ENCODE data around the gene FOXS1. TPM values are rescaled to one million over a fixed set of nuclear protein-coding genes. Genes with fewer than 3 reads are reported as not detected.

The FOXS1 gene
- total RNA-seq, 6 experiments from 2014 or later: 0.15 to 0.31 TPM; not detected in 4

DNA sequence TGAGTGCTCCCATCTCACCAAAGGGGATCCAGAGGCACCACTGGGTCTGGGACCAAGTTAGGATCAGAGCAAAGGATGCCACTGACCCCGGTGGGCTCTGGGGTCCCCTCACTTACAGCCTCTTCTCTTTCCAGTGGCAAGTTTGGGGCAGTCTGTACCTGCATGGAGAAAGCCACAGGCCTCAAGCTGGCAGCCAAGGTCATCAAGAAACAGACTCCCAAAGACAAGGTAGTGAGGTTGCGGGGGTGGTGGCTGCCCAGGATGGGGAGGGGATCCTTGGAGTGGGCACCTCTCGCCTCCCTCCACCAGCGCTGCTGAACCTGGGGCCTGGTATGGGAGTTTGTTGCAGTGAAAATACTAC lies 21.3 kb downstream of the FOXS1 start:
- no peaks in the 10 kb centered on the region for H3K27me3 ChIP-seq
- TF ChIP-seq, protein P1, sequence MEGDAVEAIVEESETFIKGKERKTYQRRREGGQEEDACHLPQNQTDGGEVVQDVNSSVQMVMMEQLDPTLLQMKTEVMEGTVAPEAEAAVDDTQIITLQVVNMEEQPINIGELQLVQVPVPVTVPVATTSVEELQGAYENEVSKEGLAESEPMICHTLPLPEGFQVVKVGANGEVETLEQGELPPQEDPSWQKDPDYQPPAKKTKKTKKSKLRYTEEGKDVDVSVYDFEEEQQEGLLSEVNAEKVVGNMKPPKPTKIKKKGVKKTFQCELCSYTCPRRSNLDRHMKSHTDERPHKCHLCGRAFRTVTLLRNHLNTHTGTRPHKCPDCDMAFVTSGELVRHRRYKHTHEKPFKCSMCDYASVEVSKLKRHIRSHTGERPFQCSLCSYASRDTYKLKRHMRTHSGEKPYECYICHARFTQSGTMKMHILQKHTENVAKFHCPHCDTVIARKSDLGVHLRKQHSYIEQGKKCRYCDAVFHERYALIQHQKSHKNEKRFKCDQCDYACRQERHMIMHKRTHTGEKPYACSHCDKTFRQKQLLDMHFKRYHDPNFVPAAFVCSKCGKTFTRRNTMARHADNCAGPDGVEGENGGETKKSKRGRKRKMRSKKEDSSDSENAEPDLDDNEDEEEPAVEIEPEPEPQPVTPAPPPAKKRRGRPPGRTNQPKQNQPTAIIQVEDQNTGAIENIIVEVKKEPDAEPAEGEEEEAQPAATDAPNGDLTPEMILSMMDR (IDR thresholded peaks at IDR 0.05): no peak
- no peak for TF ChIP-seq POLR2A (IDR thresholded peaks at IDR 0.05)
- intact Hi-C loops (cut with DNase I): loop anchor here in 1 of 2 donors (5.0 kb wide), 1 partner anchor 203 kb away; no protein-coding TSS in a partner anchor
- 100% methylated on average over 2 of the region's 4 CpGs for WGBS (ENCODE audit: insufficient coverage, low coverage, low lambda C conversion rate, missing lambda C conversion rate)
- DNase-seq (no peak), ATAC-seq (no peak)
- no peak overlapping the region for H3K4me3 ChIP-seq
- H3K36me3 ChIP-seq: no peaks in the 10 kb centered on the region
- H3K27ac ChIP-seq: no peak overlapping the region
- no peaks in the 10 kb centered on the region for H3K9me3 ChIP-seq
- H3K4me1 ChIP-seq: peaks cover 0 to 3% (median 0%) of the 10 kb centered on the region in 4 donors

DNA sequence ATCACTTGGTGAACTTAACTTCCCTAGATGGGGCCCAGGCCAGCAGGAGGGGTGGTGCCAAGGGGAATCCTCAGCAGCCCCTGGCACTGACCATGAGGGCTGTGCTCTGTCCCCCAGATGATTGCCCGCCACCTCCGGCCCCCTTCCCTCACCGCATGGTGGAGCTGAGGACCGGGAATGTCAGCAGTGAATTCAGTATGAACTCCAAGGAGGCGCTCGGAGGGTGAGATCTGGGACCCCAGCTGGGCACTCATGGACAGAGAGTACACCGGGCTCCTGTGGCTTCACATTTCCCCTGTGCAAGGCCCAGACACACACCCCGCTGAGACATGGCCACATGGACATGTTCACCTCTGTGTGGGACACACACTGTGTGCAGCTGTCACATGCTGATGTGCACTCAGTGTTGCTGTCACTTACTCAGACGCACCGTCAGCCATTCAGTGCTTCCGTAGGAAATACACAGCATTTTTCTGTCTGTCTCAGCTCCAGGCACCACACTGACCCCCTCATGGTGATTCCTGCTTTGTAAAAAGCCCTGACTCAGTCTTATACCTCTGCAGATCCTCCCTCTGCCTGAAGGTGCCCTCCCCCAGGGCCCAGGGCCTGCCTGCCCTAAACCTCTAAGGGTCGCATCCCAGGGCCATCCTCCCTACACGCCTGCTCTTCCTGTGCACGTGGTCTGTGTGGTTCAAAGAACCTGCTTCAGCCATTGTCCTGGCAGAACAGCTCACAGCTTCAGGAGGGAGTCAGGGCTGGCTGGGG lies 21.9 kb downstream of the FOXS1 start:
- peak in 3 of 4 donors; percentile 20 to 50 (median 33) for ATAC-seq
- no peak for TF ChIP-seq POLR2A (IDR thresholded peaks at IDR 0.05)
- TF ChIP-seq, protein P1 (IDR thresholded peaks at IDR 0.05): no peak
- intact Hi-C loops (cut with DNase I): loop anchor here in 1 of 2 donors (5.0 kb wide), 1 partner anchor 204 kb away; no protein-coding TSS in a partner anchor
- Histone ChIP-seq H3K4me1 (peaks cover 0 to 3% (median 0%) of the 10 kb centered on the region in 4 donors), H3K27ac (no peak overlapping the region), H3K27me3 (no peaks in the 10 kb centered on the region), H3K9me3 (no peaks in the 10 kb centered on the region), H3K36me3 (no peaks in the 10 kb centered on the region), H3K4me3 (no peak overlapping the region)
- no peak for DNase-seq
- 27% methylated on average over 5 of the region's 14 CpGs for WGBS (ENCODE audit: insufficient coverage, low coverage, low lambda C conversion rate, missing lambda C conversion rate)

DNA sequence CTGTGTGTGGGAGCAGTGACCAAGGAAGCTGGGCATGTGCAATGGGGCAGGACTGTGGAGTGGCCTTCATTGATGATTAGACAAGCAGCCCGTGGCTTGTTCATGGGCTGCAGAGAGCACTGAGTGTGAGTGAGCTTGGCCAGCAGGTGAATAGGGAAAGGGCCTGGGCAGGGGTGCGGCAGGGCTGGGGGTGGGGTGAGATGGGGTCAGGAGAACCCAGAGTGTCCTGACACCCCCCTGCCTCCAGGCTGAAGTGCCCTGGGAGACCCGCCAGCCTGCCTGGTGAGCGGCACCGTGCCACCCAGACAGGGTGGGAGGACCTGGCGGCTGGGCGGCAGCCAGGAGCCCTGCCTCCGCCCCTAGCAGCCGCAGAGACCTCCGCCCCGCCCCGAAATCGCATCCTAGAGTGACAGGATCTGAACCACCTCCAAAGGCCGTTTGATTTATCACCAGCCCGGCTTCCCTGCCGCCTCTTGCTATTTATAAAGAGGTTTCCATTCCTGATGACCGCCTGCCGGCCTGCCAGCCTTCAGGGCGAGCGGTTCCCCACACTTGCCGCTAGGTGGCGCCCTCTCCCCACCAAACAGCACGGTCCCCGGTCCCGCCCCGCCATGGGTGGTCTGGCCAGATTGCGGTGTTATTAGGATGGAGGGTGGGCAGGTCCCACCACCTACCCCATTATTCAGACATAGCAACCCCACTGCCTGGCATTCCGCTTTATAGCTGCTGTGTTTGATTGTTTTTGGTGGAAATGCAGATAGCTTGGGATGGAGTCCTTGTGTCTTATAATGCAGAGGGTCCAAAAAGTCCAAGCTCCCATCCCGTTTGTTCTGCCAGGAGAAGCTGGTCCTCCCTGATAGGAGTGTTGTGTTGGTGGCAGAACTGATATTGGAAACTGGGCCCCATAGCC lies 22.7 kb downstream of the FOXS1 start:
- peak; percentile 76 to 92 (median 89) for ATAC-seq
- intact Hi-C loops (cut with DNase I): loop anchor here in 1 of 2 donors (5.0 kb wide), 1 partner anchor 205 kb away; no protein-coding TSS in a partner anchor
- H3K36me3 ChIP-seq: no peaks in the 10 kb centered on the region
- H3K27me3 ChIP-seq: no peaks in the 10 kb centered on the region
- peak; percentile 76 to 78 (median 77) for DNase-seq
- TF ChIP-seq POLR2A (IDR thresholded peaks at IDR 0.05): no peak
- TF ChIP-seq, protein P1 (IDR thresholded peaks at IDR 0.05): peak; percentile 95 to 99 (median 98)
- no peak overlapping the region for H3K4me3 ChIP-seq
- no peak overlapping the region for H3K27ac ChIP-seq
- H3K4me1 ChIP-seq: peaks cover 0 to 3% (median 0%) of the 10 kb centered on the region in 4 donors
- H3K9me3 ChIP-seq: no peaks in the 10 kb centered on the region
- 2% methylated on average over 12 of the region's 29 CpGs for WGBS (ENCODE audit: insufficient coverage, low coverage, low lambda C conversion rate, missing lambda C conversion rate)

DNA sequence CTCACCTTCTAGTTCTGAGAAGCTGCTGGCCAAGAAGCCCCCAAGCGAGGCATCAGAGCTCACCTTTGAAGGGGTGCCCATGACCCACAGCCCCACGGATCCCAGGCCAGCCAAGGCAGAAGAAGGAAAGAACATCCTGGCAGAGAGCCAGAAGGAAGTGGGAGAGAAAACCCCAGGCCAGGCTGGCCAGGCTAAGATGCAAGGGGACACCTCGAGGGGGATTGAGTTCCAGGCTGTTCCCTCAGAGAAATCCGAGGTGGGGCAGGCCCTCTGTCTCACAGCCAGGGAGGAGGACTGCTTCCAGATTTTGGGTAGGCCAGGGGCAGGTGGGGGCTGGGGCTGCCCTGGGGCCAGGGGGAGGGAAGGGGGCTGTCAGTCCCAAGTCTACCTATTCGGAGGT lies 24.0 kb downstream of the FOXS1 start:
- Histone ChIP-seq H3K27me3 (no peaks in the 10 kb centered on the region), H3K4me3 (no peak overlapping the region), H3K9me3 (no peaks in the 10 kb centered on the region), H3K36me3 (no peaks in the 10 kb centered on the region), H3K27ac (no peak overlapping the region), H3K4me1 (peaks cover 0 to 3% (median 0%) of the 10 kb centered on the region in 4 donors)
- DNase-seq (no peak), ATAC-seq (no peak)
- no peak for TF ChIP-seq POLR2A (IDR thresholded peaks at IDR 0.05)
- TF ChIP-seq, protein P1 (IDR thresholded peaks at IDR 0.05): no peak
- WGBS (ENCODE audit: insufficient coverage, low coverage, low lambda C conversion rate, missing lambda C conversion rate): 20% methylated on average over 1 of the region's 5 CpGs
- intact Hi-C loops (cut with DNase I): loop anchor here in 1 of 2 donors (5.0 kb wide), 1 partner anchor 206 kb away; no protein-coding TSS in a partner anchor

All from right lobe of liver (tissue), 6 donors.